ENCODE results near the gene DNAH2.
A peak's percentile ranks its signal among the peaks of the same experiment; 100 is the strongest.

Gene DNAH2

DNA sequence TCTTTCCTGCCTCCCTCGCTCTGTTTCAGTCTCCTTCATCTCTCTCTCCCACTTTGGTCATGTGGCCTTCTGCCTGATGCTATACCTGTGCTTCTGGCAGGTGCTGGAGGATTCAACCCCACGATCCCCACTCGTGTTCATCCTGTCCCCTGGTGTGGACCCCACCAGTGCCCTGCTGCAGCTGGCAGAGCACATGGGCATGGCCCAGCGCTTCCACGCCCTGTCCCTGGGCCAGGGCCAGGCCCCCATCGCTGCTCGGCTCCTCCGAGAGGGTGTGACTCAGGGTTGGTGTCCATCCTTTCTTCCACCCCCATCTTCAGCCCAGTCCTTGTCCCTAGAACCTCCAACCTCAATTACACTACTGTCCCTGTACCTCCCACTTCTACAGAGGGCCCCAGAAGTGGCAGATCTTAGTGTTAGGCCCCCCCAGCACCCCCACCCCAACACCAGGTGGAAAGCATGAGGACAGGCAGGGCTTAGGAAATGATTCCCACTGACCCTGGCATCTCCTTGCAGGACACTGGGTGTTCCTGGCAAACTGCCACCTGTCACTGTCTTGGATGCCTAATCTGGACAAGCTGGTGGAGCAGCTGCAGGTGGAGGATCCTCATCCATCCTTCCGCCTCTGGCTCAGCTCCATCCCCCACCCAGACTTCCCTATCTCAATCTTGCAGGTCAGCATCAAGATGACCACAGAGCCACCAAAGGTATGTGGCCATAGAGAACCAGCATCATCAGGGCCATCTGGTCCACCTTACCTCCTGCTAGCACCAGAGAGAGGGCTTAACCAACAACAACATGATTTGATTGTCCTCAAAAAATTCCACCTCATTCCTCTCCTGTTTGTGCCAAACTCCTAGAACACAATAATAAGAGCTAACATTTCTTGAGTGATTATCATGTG, 106.7 kb downstream of the DNAH2 start:
- no peak for DNase-seq

DNA sequence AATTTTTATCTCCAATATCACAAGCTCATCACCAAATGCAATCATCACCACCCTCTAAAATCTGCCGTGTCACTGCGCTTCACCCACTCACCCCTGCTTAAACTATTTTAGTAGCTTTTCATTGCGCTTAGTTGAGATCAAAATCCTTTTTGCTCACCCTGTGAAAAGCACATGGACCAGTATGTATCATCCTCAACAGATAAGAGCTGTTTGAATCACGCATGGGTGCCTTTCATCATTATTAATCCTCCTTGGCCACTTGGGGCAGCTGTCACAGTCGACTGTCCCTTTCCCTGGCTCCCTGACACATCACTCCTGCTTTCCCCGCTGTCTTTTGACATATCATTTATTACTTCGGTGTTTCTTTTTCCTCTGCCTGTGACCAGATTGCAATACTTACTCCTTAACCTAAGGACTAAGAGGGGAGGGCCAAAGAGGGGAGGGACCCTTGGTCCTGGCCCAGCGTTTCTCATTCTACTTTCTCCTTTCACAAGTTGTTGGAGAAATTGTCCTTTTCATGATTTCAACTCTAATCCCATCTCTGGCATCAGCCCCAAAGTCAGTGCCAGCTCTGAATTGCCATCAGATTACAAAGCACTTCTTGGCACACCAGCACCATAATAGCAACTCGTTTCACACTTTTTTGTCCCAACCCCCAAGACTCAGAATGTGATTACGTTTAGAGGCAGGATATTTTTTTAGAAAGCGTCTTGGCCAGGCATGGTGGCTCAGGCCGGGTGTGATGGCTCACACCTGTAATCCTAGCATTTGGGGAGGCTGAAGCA, 107.9 kb downstream of the DNAH2 start:
- no peak for DNase-seq

DNA sequence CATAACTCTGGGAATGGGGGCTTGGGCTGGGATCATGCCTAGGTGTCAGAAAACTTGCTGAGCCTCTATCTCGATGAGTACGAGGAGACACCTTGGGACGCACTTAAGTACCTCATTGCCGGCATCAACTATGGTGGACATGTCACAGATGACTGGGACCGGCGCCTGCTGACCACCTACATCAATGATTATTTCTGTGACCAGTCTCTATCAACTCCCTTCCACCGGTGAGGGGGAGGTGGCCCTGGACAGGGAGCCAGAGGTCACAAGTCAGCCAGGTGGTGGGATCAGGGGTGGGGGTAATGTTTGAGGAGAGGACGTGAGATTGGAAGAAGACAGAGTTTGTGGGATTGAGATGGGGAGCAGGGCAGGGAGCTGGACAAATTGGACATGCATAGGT, 113.1 kb downstream of the DNAH2 start:
- no peak for DNase-seq

DNA sequence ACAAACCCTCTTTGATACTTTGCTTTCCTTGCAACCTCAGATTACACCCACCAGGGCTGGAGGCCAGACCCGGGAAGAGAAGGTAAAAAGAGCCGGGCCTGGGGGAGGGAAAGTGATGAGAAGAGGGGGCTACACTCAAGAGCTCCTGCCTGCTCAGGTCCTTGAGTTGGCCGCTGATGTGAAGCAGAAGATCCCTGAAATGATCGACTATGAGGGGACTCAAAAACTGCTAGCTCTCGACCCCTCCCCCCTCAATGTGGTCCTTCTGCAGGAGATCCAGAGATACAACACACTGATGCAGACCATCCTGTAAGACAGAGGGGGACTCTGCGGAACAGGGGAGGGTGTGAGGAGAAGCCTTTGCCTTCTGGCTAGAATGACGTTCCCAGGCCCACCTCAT, 113.7 kb downstream of the DNAH2 start:
- no peak for DNase-seq

DNA sequence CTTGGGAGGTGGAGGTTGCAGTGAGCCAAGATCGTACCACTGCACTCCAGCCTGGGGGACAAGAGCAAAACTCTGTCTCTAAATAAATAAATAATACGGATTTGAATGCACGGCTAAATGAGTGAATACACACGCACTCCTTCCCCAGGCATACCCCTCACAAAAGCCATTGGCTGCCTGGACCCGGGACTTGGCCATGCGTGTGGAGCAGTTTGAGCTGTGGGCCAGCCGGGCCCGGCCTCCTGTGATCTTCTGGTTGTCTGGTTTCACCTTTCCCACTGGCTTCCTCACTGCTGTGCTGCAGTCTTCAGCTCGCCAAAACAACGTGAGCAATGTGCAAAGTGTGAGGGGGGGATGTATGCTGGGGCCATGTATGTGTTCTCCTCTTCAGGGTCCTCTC, 114.9 kb downstream of the DNAH2 start:
- DNase-seq: no peak

DNA sequence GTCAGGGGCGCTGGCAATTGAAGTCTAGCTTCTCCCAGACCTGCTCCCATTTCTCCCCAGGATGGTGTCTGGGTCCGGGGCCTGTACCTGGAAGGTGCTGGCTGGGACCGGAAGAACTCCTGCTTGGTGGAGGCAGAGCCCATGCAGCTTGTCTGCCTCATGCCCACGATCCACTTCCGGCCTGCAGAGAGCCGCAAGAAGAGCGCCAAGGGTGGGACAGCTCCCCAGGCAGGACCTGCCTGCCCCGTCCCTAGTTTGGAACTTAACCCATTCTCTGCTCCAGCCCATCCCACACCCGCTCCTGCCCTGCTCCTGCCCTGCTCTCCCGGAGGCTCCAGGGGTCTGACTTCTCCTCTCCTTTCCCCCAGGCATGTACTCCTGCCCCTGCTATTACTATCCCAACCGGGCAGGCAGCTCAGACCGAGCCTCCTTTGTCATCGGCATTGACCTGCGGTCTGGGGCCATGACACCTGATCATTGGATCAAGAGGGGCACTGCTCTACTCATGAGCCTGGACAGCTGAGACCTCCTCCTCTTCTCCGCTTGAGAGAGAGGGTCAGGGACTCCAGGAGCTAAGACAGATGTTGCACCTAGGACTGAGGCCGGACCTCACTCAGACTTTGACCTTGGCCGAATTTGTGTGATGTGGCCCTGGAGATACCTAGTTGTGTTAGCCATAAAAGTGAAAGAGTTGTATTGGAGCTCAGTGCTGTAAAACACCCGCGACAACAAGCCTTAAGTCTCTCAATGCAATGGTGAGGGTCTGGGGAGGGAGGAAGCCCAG, 115.7 kb downstream of the DNAH2 start:
- DNase-seq: no peak

DNA sequence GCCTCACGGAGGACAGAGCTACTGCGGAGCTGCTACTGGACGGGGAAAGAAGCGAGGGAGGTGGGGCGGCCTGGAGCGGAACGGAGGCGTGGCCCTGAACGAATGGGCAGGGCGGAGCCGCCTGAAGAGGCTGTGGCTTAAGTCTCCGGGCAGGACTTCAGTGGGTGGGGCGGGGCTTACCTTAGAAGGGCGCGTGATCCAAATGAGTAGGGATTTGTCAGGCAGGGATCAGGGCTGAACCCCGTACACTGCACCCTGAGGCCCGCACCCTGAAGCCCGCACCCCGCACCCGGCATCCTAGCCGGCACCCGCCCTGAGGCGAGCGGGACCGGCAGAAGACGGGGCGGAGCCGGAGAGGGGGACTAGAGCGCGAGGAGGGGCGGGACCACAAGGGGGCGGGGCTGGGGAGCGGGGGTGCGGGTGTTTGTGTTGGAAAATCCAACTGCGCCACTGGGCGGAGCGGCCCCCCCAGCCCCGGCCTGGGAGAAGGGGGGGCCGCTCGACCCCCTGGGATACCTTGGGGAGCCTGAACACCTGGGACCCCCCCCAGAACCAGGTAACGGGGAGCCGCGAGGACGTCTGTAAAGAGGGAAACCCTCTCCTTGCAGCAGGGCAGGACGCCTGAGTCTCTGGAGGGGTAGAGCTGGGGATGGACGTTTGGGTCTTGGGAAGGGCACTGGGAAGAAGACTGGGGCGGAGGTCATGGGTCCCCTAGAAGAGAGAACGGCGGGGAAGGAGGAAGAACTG, 116.4 kb downstream of the DNAH2 start, which contains the start of gene KDM6B:
TSS of gene KDM6B (plus strand) at position 423 of the 747 bp plus-strand sequence. CDS start 11,338 bp downstream, outside the sequence.
- DNase-seq: peak; percentile 89

DNA sequence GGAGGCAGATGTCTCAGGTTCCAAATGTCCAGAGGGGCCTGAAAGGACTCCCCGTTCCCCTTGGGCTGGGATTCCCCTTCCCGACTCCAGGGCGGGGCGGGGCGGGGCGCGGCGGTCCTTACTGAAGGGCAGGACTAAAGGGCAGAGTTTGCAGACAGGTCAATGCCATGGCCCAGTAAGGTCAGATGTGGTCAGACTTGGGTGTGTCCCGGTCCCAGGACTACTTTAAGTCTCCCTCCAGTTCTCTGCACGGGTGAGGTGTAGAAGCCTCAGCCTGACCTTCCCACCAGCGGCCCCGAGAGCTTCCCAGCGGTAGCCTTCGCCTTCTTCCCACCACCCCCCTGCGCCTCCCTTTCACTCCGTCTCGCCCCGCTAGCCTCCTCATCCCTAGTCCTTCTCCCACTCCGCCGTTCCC, 117.0 kb downstream of the DNAH2 start:
- peak; percentile 59 for DNase-seq

DNA sequence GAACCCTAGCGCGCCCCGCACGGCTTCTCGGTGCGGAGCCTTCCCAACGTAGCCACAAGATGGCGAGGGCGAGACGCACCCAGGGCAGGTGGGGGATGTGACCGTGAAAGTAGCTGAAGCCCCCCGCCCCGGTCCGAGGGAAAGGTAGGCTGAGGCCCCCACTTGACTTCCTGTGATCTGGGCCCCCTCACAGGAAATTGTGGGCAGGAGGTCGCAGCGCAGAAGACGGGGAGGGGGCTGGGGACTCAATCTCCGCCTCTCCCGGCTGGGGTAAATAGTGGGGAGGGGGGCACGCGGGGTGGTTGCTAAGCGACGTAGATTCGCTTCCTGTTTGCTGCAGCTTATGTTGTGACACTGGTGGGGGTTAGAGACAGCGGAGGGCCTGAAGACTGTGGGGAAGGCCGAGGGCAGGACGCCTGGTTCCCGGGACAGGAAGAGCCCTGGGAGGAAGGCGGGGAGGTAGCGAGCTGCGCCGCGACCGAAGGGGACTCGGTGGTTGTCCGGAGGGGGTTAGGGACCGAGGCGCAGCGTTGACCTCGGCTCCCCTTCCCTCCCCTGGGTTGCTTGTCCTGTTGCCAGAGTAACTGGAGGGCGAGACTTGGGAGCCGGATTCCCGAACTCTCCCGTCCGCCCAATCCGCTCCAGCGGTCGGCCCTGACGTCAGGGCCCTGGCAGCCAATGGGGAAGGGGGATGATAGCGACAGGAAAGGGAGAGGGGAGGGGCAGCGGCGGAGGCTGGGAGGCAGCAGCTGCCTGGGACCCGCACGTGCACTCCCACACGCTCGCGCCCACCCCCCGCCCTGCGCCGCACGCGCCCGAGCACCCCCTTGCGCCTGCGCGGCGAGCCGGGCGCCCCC, 117.6 kb downstream of the DNAH2 start:
- peak; percentile 87 for DNase-seq

DNA sequence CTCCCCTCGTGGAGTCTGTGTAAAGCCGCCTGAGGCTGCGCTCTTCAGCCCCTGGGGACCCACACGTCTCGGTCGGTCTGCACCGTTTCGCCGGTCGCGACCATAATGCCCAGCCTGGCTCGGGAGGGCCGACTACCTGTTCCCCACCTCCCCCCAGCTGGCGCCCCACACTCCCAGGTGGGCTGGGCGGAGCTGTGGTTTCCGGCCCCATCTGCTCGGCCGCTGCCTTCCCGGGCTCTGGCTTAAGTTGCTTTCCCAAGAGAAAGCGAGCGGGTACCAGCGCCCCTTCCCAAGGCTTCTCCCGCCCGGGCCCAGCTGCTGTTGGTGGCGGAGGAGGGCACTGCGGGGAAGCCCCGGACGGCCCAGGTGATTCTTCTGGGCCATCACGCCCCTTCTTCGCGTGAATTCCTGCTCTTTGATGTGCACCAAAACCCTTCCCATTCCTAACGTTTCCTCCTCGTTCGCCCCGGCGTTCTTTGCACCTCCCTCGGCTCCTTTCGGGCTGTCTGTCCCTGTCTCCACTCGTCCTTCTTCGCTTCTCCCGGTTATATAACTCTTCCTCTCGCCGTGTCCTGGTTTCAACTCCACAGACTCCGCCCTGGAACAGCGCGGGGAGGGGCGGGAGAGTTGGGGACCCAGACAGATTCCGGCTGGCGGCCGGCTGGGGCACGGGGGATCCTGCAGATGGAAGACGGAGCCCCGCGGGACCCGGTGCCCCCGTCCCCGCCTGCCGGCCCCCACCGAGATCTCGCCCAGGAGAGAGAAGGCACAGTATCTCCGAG, 118.5 kb downstream of the DNAH2 start:
- DNase-seq: peak; percentile 48

DNA sequence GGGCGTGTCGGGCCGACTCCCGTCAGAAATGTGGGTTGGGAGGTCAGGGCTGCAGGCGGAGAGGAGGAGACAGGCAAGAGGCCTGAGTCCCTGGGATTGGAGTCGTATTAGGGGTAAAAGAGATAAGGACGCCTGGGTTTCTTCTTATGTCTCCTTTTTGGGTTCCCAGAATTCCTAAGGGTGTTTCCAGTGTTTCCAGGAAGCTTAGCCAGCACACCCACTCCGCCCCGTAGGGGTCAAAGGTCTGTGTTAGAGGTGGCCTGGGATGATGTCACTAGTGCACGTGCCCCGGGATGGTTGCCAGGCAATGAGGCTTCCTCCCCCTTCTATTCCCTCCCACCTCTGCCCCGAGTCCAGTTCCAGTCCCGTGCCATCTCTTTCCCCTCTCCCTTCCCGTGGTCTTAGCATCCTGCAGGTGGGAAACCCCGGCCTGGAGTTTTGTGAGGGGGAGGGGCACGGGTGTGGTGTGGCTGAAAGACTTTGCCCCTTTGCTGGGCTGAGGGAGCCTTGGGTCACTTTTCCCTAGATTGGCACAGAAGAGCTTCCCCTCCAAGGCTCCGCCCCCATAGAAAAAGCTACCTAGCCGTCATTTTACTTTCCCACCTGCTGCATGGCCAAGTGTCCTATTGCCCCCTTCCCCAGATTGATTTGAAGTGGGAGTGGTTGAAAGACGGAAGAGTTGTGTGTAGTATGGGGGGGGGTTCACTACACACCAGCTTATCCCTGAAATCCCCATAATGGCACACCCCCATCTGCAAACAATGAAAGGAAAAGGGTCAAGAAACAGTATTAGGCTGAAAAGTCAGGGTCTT, 119.3 kb downstream of the DNAH2 start:
- peak; percentile 73 for DNase-seq

DNA sequence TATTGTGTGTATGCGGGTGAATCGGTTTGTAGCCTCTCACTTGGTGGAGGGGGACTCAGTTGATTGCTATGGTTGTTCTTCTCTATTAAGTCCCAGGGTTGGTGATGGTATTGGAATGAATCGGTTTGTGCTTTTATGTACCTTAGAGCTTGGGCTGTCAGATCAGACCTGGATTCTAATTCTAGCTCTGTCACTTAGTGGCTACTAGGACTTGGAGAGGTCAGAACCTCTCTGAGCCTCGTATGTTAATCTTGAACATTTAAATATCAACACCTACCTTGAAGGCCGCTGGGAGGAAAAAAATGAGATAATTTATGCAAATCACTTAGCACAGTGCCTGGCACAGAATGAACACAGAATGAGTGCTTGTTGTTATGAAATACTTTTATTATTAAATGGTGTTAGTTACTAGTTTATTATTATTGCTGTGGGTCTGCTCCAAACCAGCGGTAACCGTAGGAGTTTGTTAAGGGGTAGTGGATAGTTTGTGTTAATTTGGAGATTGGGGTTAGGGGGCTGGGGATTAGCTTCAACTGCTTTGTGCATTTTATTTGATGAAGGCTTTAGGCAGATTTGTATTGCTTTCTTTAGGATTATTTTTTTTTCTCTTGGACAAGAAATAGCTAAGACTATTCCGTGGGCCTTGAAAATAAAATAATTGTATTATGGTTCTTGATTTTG, 120.0 kb downstream of the DNAH2 start:
- no peak for DNase-seq

DNA sequence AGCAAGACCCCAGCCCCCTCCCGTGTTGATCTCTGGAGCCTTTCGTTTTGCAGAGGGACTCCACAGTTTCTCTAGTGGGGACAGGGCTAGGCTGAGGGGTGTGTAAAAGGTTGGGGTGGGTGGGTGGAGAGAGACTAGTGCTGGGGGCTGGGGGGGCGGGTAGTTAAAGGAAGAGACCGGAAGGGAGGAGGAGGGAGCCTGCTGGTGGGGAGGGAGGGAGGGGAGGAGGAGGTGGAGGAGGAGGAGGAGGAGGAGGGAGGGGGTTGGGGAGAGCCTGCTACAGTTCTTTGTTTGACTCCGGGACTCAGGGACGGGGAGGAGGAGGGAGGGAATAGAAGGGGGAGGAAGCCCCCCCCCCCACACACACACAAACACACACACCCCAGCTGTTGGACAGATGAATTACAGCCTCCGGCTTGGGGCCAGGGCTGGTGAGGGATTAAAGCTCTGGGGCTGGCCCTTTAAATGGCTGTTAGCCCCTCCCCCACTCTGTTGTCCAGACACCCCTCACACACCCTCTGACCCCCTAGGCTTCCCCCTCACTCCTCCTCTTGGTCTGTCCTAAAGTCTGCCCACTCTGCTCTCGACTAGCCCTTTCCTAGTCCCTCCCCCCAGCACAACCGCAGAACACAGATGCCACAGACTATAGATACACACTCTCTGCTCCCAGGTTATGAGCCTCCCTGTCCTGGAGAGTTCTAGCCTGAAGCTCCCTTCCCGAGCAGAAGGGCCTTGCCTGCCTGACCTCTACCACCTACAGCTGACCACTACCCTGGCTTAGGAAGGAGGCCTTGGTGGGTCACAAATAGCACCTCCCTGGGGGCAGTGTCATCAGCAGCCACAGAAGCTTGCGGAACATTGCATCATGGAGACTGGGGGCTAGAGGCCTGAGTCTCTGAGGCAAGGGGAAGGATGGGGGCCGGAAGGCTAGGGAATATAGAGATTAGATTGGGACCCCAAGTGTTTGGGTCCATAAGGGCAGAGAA, 120.8 kb downstream of the DNAH2 start:
- DNase-seq: no peak

DNA sequence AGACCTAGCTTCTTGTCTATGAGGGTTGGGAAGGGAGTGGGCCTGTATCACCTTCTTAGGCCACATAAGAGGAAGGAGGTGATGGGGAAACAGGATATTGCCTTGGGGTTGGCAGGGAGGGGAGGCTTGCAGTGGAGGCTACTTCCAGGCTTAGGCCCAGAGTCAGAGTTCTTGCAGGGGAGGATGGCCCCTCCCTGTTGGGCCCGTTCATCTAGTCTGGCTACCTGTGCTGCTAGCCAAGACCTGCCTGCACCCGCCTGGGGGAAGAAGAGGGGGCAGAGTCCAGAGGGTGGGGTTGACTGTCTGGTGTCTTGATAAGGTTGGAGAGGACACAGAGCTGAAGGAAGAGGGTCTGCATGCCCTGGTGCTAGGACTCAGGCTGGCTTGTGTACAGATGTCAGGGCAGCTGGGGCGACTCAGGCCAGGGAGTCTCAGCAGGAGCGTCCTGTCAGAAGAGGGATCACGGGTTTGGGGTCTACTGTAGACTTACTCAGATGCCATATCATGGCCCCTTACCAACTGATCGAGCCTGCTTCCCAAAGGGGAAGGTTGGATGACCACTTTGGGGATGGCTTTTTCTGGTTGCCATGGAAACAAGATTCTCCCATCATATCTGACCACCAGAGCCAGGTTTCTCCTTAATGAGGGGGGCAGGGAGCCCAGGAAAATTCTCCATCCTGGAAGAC, 121.8 kb downstream of the DNAH2 start:
- DNase-seq: no peak

DNA sequence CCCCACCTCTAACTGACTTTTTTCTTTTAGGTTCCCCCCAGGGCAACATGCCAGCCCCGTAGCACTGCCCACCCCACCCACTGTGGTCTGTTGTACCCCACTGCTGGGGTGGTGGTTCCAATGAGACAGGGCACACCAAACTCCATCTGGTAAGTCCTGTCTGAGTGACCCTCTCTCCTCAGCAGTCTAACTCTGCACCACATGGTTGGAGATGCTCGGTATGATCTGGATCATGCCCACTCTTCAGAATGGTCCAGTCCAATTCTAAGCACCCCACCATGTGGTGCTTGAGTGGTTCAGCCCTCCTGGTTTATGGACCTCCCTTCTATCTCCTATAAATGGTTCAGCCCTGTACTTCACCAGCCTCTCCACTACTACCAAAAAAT, 122.3 kb downstream of the DNAH2 start:
- DNase-seq: no peak

DNA sequence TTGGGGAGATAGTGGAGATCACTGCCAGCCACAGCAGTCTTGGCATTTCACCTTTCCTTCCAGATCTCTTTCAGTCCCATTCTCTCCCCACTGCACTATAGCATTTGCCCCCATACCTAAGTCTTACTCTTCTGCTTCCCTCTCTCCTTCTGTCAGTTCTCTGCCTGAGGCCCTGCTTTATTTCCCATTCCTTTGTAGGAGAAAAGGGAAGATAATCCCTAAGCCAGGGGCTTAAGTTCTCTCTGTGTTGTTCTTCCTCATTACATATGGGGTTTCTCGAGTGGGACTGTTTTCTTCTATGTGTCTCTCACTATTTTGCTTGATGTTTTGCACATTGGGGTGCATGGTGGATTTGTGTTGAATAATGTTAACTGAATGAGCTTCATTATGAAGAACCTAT, 122.9 kb downstream of the DNAH2 start:
- no peak for DNase-seq

DNA sequence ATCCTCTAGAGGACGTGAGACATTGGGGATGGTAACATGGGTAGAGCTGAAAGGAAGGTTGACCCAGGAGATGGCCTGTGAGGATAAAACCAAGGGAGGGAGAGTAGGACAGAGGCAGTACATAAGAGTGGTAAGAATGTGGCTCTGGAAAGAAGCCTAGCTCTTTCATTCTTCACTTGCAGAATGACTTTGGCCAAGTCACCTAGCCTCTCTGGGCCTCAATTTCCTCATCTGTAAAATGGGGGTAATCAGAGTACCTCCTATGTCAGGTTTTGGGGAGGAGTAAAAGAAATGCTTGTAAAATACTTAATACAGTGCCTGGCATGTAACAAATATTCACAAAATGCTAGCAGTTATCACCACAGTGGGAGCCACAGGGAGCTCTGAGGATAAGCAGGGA, 123.3 kb downstream of the DNAH2 start:
- DNase-seq: no peak
